Activated CD8-positive, alpha-beta T cell treated with anti-CD3 and anti-CD28 coated beads for 36 hours (primary cell): ENCODE data around the gene ZNF747. TPM values are rescaled to one million over a fixed set of nuclear protein-coding genes. Genes with fewer than 3 reads are reported as not detected.

ENCODE experiments used
- ATAC-seq: fragments of 200-7000 bp; cut with Tn5 transposase; one replicate; pipeline ENCODE4 v1.10.0; 2021; ENCODE audit warnings: mild to moderate bottlenecking, moderate library complexity
- CTCF ChIA-PET: fragments of 350-600 bp; sonication (Branson Sonifier 250); formaldehyde crosslinking; loops from one replicate; lab custom pipeline; 2021; ENCODE audit warnings: antibody characterized with exemption; lab: Charles Lee
- POLR2A ChIA-PET: fragments of 350-600 bp; sonication (Branson Sonifier 250); formaldehyde crosslinking; loops from one replicate; lab custom pipeline; 2021; ENCODE audit warnings: antibody characterized with exemption; lab: Charles Lee
- DNase-seq: peaks from one replicate; pipeline ENCODE4 v3.0.0-alpha.2; 2020
- H3K27ac Mint-ChIP-seq: one replicate; pipeline ENCODE4 v1.8.0; 2021; ENCODE audit warnings: mild to moderate bottlenecking, mixed read lengths
- H3K27me3 Mint-ChIP-seq: one replicate; pipeline ENCODE4 v1.8.0; 2021; ENCODE audit warnings: mixed read lengths
- H3K36me3 Mint-ChIP-seq: one replicate; pipeline ENCODE4 v1.8.0; 2021; ENCODE audit warnings: low read depth, mixed read lengths
- H3K4me1 Mint-ChIP-seq: one replicate; pipeline ENCODE4 v1.8.0; 2021; ENCODE audit warnings: low read depth, mixed read lengths
- H3K4me3 Mint-ChIP-seq: one replicate; pipeline ENCODE4 v1.8.0; 2021; ENCODE audit warnings: mild to moderate bottlenecking, moderate library complexity, mixed read lengths
- H3K9me3 Mint-ChIP-seq: one replicate; pipeline ENCODE4 v1.8.0; 2021; ENCODE audit warnings: mixed read lengths
- CTCF ChIP-seq: fragments of 200-600 bp; IDR thresholded peaks from one replicate; pipeline ENCODE4 v1.8.0; 2022; ENCODE audit warnings: antibody characterized with exemption, mild to moderate bottlenecking
- intact Hi-C: fragments of 100-400 bp; cut with micrococcal nuclease; formaldehyde crosslinking; loops from one replicate; pipeline ENCODE4 v1.10.0; 2022
- total RNA-seq, 2 experiments: library from RNA; stranded (reverse); gene quantifications; one replicate each; pipeline ENCODE4 v1.2.3, GENCODE V29; 2021

ZNF747 gene
- total RNA-seq, 2 experiments from 2014 or later = 6.7 to 7.9 TPM

GRCh38 chr16:30519120-30520049 is 15.3 kb downstream of the ZNF747 start:
- Mint-ChIP-seq H3K36me3 (peaks cover 59% of the 10 kb centered on the region), H3K27me3 (no peaks in the 10 kb centered on the region), H3K27ac (peak overlapping the region; percentile 74), H3K9me3 (no peaks in the 10 kb centered on the region), H3K4me3 (no peak overlapping the region), H3K4me1 (peaks cover 8% of the 10 kb centered on the region)
- CTCF ChIA-PET = interaction anchor here (1.0 to 1.4 kb wide), 3 partner anchors 21 to 96 kb away, joined by 3 read pairs; partner anchors contain the start of gene DCTPP1
- DNase-seq (no peak), ATAC-seq (no peak)
- no peak for TF ChIP-seq CTCF
- intact Hi-C loops = no loop called here
- POLR2A ChIA-PET = interaction anchor here (0.8 to 2.1 kb wide), 7 partner anchors 8 to 44 kb away, joined by 3 to 8 read pairs (median 5); no protein-coding TSS in a partner anchor

- H3K27me3 Mint-ChIP-seq = no peaks in the 10 kb centered on the region
- H3K27ac Mint-ChIP-seq = peak overlapping the region; percentile 74
- intact Hi-C loops = no loop called here
- DNase-seq (no peak), ATAC-seq (no peak)
- H3K4me1 Mint-ChIP-seq = peaks cover 6% of the 10 kb centered on the region
- peaks cover 64% of the 10 kb centered on the region for H3K36me3 Mint-ChIP-seq
- TF ChIP-seq CTCF = no peak
- H3K9me3 Mint-ChIP-seq = no peaks in the 10 kb centered on the region
- ChIA-PET POLR2A (interaction anchor here (0.7 to 2.1 kb wide), 9 partner anchors 10 to 352 kb away, joined by 3 to 7 read pairs (median 4); no protein-coding TSS in a partner anchor), CTCF (interaction anchor here (1.0 to 1.4 kb wide), 3 partner anchors 20 to 97 kb away, joined by 3 read pairs; partner anchors contain the start of gene DCTPP1)
- no peak overlapping the region for H3K4me3 Mint-ChIP-seq
These were observed 16.1 kb downstream of the ZNF747 start for GRCh38 chr16:30518552-30518951.

GRCh38 chr16:30515275-30515674 is 19.4 kb downstream of the ZNF747 start:
- ATAC-seq = no peak
- no peak overlapping the region for H3K4me3 Mint-ChIP-seq
- no peak for DNase-seq
- intact Hi-C loops = no loop called here
- peaks cover 81% of the 10 kb centered on the region for H3K36me3 Mint-ChIP-seq
- CTCF ChIA-PET = no interaction called here
- H3K9me3 Mint-ChIP-seq = no peaks in the 10 kb centered on the region
- H3K27ac Mint-ChIP-seq = no peak overlapping the region
- POLR2A ChIA-PET = interaction anchor here (0.8 kb wide), 1 partner anchor 9 kb away, joined by 3 read pairs; no protein-coding TSS in a partner anchor
- H3K4me1 Mint-ChIP-seq = peaks cover 6% of the 10 kb centered on the region
- H3K27me3 Mint-ChIP-seq = no peaks in the 10 kb centered on the region
- no peak for TF ChIP-seq CTCF

GRCh38 chr16:30511509-30511908 is 23.1 kb downstream of the ZNF747 start:
- no peaks in the 10 kb centered on the region for H3K27me3 Mint-ChIP-seq
- intact Hi-C loops = no loop called here
- POLR2A ChIA-PET = interaction anchor here (0.7 to 3.2 kb wide), 5 partner anchors 9 to 38 kb away, joined by 3 to 8 read pairs (median 5); no protein-coding TSS in a partner anchor
- TF ChIP-seq CTCF = no peak
- H3K4me1 Mint-ChIP-seq = peaks cover 3% of the 10 kb centered on the region
- H3K4me3 Mint-ChIP-seq = no peak overlapping the region
- no peaks in the 10 kb centered on the region for H3K9me3 Mint-ChIP-seq
- no peak for DNase-seq
- H3K27ac Mint-ChIP-seq = peak overlapping the region; percentile 74
- ATAC-seq = no peak
- CTCF ChIA-PET = interaction anchor here (1.1 to 2.6 kb wide), 3 partner anchors 86 to 118 kb away, joined by 3 to 9 read pairs (median 3); no protein-coding TSS in a partner anchor
- H3K36me3 Mint-ChIP-seq = peaks cover 68% of the 10 kb centered on the region
